ENCODE measurements around the gene FAM72C. TPM values are rescaled to one million over a fixed set of nuclear protein-coding genes. Genes with fewer than 3 reads are reported as not detected.

Gene FAM72C
- total and polyA plus RNA-seq, 10 donors, result 0.32 to 2.4 (median 0.85) TPM

Small RNAs within 50 kb of the gene (small RNA-seq; reads per million reads assigned to genes)
- 0 reads per million in 4 donors for gene HIST2H3PS2
